Mononuclear cell (primary cell): Measurements from ENCODE around the gene RASGRF2. TPM values are rescaled to one million over a fixed set of nuclear protein-coding genes. Genes with fewer than 3 reads are reported as not detected.

Experiments used
- H3K27me3 ChIP-seq: 2 replicates; pipeline ENCODE4 v1.6.0; 2011; ENCODE audit warnings: low read length, control low read depth; ENCODE audit not compliant: insufficient read depth
- H3K4me1 ChIP-seq: 2 replicates; pipeline ENCODE4 v1.5.1; 2011; ENCODE audit warnings: mild to moderate bottlenecking, low read length, control low read depth; ENCODE audit not compliant: insufficient read depth
- H3K4me3 ChIP-seq: 2 replicates; pipeline ENCODE4 v1.5.1; 2011; ENCODE audit warnings: mild to moderate bottlenecking, low read length, moderate library complexity
- H3K9me3 ChIP-seq: 2 replicates; pipeline ENCODE4 v1.5.1; 2011; ENCODE audit warnings: low read depth, mild to moderate bottlenecking, control low read depth, low read length
- total RNA-seq: library from RNA; depleted of rRNA; stranded (reverse); fragments of >200 nt; gene quantifications from one replicate; pipeline ENCODE4 v1.2.3, GENCODE V29; 2012

Gene RASGRF2
- total RNA-seq, 1 donor = 14.7 TPM

GRCh38 chr5:81233080-81233634 is 273.0 kb downstream of the RASGRF2 start, which contains the start of gene CKMT2:
Gene CKMT2 (plus strand): TSS chr5:81233322. CDS start chr5:81251133, 17,811 bp downstream.
- peaks cover 13% of the 10 kb centered on the region for H3K4me1 ChIP-seq
- no peaks in the 10 kb centered on the region for H3K27me3 ChIP-seq
- H3K4me3 ChIP-seq = no peak within 1 kb of the TSS
- no peaks in the 10 kb centered on the region for H3K9me3 ChIP-seq

GRCh38 chr5:81234299-81234698 is 274.1 kb downstream of the RASGRF2 start:
- H3K4me1 ChIP-seq = peaks cover 13% of the 10 kb centered on the region
- H3K4me3 ChIP-seq = no peak overlapping the region
- H3K27me3 ChIP-seq = no peaks in the 10 kb centered on the region
- H3K9me3 ChIP-seq = no peaks in the 10 kb centered on the region

- Histone ChIP-seq H3K9me3 (no peaks in the 10 kb centered on the region), H3K4me1 (peaks cover 13% of the 10 kb centered on the region), H3K27me3 (no peaks in the 10 kb centered on the region), H3K4me3 (no peak overlapping the region)
These were observed 274.6 kb downstream of the RASGRF2 start for GRCh38 chr5:81234801-81235200.

GRCh38 chr5:81235287-81236072 is 275.3 kb downstream of the RASGRF2 start:
- Histone ChIP-seq H3K4me1 (peaks cover 13% of the 10 kb centered on the region), H3K4me3 (no peak overlapping the region), H3K27me3 (no peaks in the 10 kb centered on the region), H3K9me3 (no peaks in the 10 kb centered on the region)

GRCh38 chr5:81238460-81238859 is 278.3 kb downstream of the RASGRF2 start:
- H3K4me1 ChIP-seq = peaks cover 10% of the 10 kb centered on the region
- H3K27me3 ChIP-seq = no peaks in the 10 kb centered on the region
- H3K9me3 ChIP-seq = no peaks in the 10 kb centered on the region
- H3K4me3 ChIP-seq = no peak overlapping the region

GRCh38 chr5:81239613-81240012 is 279.4 kb downstream of the RASGRF2 start:
- no peaks in the 10 kb centered on the region for H3K9me3 ChIP-seq
- H3K27me3 ChIP-seq = no peaks in the 10 kb centered on the region
- H3K4me1 ChIP-seq = peaks cover 4% of the 10 kb centered on the region
- H3K4me3 ChIP-seq = no peak overlapping the region

GRCh38 chr5:81241001-81241400 is 280.8 kb downstream of the RASGRF2 start:
- no peak overlapping the region for H3K4me3 ChIP-seq
- H3K27me3 ChIP-seq = no peaks in the 10 kb centered on the region
- H3K9me3 ChIP-seq = no peaks in the 10 kb centered on the region
- no peaks in the 10 kb centered on the region for H3K4me1 ChIP-seq

GRCh38 chr5:81241961-81242648 is 281.9 kb downstream of the RASGRF2 start:
- no peak overlapping the region for H3K4me3 ChIP-seq
- H3K27me3 ChIP-seq = no peaks in the 10 kb centered on the region
- H3K9me3 ChIP-seq = no peaks in the 10 kb centered on the region
- H3K4me1 ChIP-seq = no peaks in the 10 kb centered on the region

- H3K4me3 ChIP-seq = no peak overlapping the region
- no peaks in the 10 kb centered on the region for H3K4me1 ChIP-seq
- H3K9me3 ChIP-seq = no peaks in the 10 kb centered on the region
- H3K27me3 ChIP-seq = no peaks in the 10 kb centered on the region
These were observed 282.8 kb downstream of the RASGRF2 start for GRCh38 chr5:81242906-81243436.

GRCh38 chr5:81244451-81244850 is 284.3 kb downstream of the RASGRF2 start:
- Histone ChIP-seq H3K4me3 (no peak overlapping the region), H3K27me3 (no peaks in the 10 kb centered on the region), H3K4me1 (no peaks in the 10 kb centered on the region), H3K9me3 (no peaks in the 10 kb centered on the region)

GRCh38 chr5:81245871-81246235 is 285.7 kb downstream of the RASGRF2 start:
- Histone ChIP-seq H3K4me1 (no peaks in the 10 kb centered on the region), H3K9me3 (no peaks in the 10 kb centered on the region), H3K4me3 (no peak overlapping the region), H3K27me3 (no peaks in the 10 kb centered on the region)

- H3K4me3 ChIP-seq = no peak overlapping the region
- no peaks in the 10 kb centered on the region for H3K9me3 ChIP-seq
- no peaks in the 10 kb centered on the region for H3K27me3 ChIP-seq
- no peaks in the 10 kb centered on the region for H3K4me1 ChIP-seq
These were observed 286.5 kb downstream of the RASGRF2 start for GRCh38 chr5:81246697-81247096.

GRCh38 chr5:81247441-81247972 is 287.3 kb downstream of the RASGRF2 start:
- H3K9me3 ChIP-seq = no peaks in the 10 kb centered on the region
- H3K27me3 ChIP-seq = no peaks in the 10 kb centered on the region
- H3K4me3 ChIP-seq = no peak overlapping the region

GRCh38 chr5:81249240-81249639 is 289.1 kb downstream of the RASGRF2 start:
- no peaks in the 10 kb centered on the region for H3K27me3 ChIP-seq
- no peaks in the 10 kb centered on the region for H3K4me1 ChIP-seq
- no peaks in the 10 kb centered on the region for H3K9me3 ChIP-seq
- no peak overlapping the region for H3K4me3 ChIP-seq

More at GRCh38 chr5:81247441-81247972, 287.3 kb downstream of the RASGRF2 start:
- H3K4me1 ChIP-seq = no peaks in the 10 kb centered on the region

GRCh38 chr5:81250004-81250403 is 289.8 kb downstream of the RASGRF2 start:
- Histone ChIP-seq H3K4me1 (no peaks in the 10 kb centered on the region), H3K9me3 (no peaks in the 10 kb centered on the region), H3K27me3 (no peaks in the 10 kb centered on the region), H3K4me3 (no peak overlapping the region)
